GM12892 (cell line): ENCODE results near the gene CYP2S1.

Experiments used
- POLR2A ChIP-seq: IDR thresholded peaks from 2 replicates; pipeline ENCODE4 v1.6.1; 2011; ENCODE audit warnings: low read depth, low read length, control low read depth
- POLR2AphosphoS5 ChIP-seq: IDR thresholded peaks from 2 replicates; pipeline ENCODE4 v1.6.1; 2011; ENCODE audit warnings: low read depth, low read length, control low read depth
- TAF1 ChIP-seq: IDR thresholded peaks from 2 replicates; pipeline ENCODE4 v1.6.1; 2011; ENCODE audit warnings: low read depth, mild to moderate bottlenecking, control low read depth, low read length, borderline replicate concordance

- TF ChIP-seq POLR2AphosphoS5 = no peak
- TF ChIP-seq POLR2A = no peak
- no peak for TF ChIP-seq TAF1
Observed at GRCh38 chr19:41166944-41167804, 25.8 kb upstream of the CYP2S1 start.
